ENCODE measurements around the gene DYNLL2.
"Not testable (repeated sequence)": the region's sequence is repeated elsewhere in the genome, so short reads cannot be mapped to it uniquely, and the experiment has no call there.

Gene DYNLL2

GRCh38 chr17:58082870-58083490 lies at the start of gene DYNLL2:
TSS of gene DYNLL2 (plus strand) at chr17:58083419. CDS start at chr17:58087091, 3,672 bp downstream.
- DNase-seq, result peak; percentile 91

DNA sequence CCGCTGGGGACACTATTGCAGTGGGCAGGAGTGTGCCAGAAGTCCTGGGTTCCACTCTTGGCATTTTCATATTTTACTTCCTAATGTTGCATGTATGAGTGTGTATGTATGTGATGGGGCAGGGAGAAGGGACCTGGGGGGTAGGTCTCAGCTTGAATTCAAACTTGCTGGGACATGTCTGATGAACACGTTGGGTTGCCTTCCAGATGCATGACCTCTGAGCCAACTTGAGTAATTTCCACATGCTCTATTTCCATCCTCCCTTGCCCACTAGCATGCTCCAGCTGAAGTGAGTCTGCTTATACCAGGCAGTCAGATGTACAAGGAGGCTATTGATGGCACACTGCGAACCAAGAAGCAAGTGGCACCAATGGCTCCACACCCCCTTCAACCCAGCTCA lies 43.2 kb upstream of the DYNLL2 start:
- no peak for DNase-seq

- no peak for DNase-seq
These were observed 42.8 kb upstream of the DYNLL2 start for GRCh38 chr17:58040386-58040785.

DNA sequence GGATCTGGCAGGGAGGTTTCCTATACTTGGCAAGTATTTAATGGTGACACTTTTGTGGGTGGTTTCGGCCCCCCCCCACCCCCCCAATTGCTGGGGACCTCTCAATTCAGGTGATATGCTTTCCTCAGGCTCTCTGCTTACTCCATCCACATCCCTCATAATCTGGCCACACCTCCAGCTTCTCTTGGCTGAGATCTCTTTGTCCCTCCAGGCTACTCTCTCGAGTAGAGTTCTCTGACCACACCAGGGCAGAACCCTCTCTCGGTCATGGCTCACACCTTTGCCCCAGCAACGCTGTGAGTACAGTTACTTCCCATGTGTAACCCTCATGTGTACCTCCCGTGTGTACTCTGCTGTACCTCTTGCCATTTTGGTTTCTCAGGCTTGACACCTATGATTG lies 42.1 kb upstream of the DYNLL2 start:
- no peak for DNase-seq

DNA sequence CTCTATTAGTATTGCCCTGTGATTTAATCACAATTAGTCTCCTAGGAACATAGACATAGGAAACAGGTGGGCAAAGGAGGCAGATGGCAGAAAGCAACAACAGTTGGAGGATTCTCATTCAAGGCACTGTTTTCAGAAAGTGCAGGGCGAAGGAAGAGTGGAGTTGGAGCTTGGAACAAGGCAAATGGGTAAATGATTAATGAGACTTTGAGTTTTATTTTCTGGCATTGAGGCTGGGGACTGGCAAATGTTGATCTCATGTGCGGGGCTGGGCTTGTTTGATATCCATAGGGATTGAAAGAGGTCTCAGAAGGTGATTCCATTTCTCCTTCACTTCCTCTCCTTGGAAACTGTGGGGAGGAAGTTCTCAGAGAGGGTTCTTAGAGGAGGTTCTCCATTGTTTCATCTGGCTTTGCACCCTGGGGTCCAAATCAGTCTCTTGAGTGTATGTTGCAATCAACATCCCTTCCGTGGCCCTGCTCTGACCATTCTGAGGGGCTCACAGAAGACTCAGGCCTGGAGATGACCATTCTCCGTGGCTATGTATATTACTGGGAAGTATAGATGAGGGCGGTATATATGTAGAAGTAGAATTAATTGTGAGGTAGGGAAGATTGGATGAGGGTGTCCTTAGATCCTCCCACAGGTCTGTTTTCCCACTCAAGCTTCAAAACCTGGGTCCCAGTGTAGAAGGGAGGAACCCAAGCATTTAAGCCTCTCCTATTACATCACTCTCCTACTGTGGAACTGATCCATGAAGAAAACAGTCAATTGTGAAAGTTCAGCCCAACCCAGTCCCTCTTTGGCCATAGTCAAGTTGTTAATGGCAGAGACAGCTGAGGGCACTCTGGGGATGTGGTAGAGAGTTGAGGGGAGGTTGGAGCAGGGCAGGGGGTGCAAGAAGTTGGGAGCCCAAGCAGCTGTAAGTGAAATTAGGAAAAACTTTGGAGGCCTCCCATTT lies 39.7 kb upstream of the DYNLL2 start:
- DNase-seq, result no peak

DNA sequence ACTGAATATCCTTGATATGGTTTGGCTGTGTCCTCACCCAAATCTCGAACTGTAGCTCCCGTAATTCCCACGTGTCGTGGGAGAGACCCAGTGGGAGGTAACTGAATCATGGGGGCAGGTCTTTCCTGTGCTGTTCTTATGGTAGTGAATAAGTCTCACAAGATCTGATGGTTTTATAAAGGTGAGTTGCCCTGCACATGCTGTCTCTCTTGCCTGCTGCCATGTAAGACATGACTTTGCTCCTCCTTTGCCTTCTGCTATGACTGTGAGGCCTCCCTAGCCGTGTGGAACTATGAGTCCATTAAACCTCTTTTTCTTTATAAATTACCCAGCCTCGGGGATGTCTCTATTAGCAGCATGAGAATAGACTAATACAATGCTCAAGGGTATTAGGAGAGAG lies 39.0 kb upstream of the DYNLL2 start:
- not testable (repeated sequence) for DNase-seq

DNA sequence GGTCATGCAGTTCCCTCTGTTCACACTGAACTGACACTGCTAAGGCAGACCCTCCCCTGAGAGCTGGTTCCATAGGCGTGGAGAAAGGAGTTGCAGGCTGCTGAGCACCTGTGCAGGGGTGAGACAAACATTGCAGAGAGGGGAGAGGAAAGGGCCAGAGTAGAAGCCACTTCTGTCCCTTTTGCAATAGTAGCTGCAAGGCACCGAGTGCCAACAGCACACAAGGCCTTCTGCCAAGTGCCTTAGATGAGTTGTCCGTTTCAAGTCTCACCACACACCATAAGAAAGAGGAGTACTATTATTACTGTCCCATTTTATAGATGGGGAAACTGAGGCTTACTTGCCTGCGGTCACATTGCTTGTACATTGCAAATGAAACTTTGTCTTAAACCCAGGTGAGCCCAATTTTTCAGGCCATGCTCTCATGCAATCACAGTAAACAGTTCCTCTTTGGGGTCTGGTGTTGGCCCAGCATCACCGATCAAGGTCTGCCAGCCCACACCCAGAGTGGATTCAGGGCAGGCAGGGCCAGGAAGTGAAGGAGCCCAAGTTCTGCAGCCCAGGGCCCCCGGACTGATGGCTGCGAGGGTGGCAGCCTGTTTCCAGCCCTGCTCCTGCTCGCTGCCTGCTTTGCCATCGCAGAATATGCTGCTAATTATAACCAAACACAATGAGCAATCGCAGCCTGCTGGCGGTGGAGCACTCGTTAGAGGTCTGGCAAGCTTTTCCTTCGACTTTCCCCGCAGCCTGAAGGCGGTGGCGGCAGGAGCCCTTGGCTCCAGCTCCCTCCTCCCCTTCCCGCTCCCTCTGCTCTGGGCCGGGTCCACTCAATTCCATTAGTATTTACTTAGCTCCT lies 36.8 kb upstream of the DYNLL2 start:
- DNase-seq, result no peak

GRCh38 chr17:58047376-58048150 lies 35.7 kb upstream of the DYNLL2 start:
- no peak for DNase-seq

DNA sequence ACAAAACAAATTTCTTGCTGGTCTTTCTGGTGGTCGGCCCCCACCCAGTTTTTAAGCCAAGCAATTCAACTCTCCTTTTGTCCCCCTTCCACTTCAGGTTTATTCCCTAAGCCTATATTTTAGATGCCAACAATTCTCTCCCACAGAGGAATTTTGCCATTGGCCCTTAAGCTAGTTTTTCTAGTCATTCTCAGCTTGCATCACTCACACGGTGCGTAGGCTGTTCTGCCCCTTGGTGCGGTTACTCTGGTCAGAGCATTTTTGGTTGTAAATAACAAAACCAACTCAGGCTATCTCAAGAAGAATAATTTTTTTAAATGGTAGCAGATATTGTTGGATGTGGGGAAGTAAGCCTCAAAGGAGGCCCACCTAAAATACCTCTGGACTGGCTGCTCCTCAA lies 33.7 kb upstream of the DYNLL2 start:
- DNase-seq, result no peak

DNA sequence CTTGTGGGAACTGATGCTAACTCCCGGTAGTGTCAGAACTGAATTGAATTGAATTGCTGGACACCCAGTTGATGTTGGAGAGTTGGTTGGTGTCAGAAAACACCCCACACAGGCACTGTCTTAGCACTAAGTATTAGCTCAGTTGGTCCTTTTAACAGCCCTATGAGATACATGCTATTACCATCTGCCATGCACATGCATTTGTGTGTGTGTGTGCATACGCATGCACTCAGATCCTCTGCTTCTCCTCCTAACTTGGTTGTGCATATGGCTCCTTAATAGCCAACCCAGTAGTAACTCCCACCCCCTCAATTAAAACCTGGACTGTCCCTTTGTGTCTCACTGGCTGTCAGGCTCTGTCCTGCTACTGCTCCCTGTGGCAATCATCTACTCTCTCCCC lies 32.3 kb upstream of the DYNLL2 start:
- DNase-seq, result no peak

DNA sequence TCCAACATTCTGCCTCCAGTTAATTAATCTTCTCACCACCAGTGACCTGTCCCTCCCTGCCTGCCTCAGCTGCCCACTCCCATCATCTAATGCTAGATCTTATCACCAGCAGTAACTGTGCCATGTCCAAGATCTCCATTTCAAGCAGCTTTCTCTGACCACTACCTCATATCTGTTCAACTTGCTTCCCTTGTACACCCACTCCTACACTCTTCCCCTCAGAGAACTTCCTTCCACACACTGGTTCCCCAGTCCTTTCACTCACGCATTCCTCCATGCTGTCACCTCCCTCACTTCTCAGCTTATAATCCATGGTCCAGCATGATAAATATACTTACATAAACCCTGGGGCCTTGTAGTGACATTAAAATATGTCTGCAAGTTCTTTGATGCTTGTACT lies 31.8 kb upstream of the DYNLL2 start:
- no peak for DNase-seq

- DNase-seq, result no peak
These were observed 30.8 kb upstream of the DYNLL2 start for GRCh38 chr17:58052407-58052806.

DNA sequence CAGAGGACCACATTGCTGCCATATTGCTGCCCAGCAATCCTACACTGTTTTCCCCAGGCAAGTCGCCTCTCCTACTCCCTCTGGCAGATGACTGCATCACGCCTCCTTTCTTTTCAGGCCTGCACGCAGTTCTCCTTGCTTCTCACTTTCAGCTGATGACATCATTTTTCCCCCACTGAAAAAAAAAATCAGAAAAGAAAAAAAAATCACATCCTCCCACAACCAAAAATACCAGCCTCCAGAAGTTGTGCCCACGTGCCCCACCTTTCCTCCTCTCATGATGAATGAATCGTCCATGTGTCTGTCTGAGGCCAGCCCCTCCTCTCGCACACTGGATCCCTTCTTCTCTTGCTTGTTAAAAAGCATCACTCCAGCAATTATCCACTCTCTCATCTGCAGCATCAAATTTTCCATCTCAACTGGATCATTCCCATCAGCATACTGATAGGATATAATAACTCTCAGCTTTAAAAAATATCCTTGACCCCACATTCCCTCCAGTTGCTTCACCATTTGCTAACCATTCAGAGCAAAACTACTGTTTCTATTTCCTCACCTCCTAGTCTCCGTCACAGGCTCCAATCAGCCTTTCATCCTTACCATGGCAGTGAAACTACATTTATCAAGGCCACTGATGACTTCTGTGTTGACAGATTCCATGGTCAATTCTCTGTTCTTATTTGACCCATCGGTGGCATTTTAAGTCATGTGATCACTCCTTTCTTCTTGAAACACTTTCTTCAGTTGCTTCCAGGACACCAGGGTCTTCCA lies 30.1 kb upstream of the DYNLL2 start:
- peak; percentile 3 for DNase-seq

- DNase-seq, result no peak
These were observed 28.6 kb upstream of the DYNLL2 start for GRCh38 chr17:58054641-58055040.

DNA sequence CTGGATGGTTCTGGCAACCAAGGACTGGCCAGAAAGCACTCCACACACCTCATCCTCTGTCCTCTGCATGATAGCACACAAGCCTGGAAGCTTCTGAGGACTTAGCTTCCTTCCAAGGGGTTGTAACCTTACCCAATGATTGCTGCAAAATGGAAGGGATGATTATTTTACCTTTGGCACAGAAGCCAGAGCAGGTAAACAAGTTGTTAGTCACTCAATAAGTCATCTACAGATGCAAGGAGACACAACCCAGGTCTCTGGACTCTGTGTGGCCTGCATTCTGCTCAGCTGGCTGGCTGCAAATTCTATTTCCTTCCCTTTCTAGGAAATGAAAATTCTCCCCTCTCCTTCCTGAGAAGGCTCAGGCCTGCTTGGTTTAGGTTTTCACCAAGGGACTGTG lies 26.7 kb upstream of the DYNLL2 start:
- no peak for DNase-seq

GRCh38 chr17:58059141-58059540 lies 24.1 kb upstream of the DYNLL2 start:
- no peak for DNase-seq

- DNase-seq, result no peak
These were observed 22.5 kb upstream of the DYNLL2 start for GRCh38 chr17:58060596-58061191.

- no peak for DNase-seq
These were observed 21.5 kb upstream of the DYNLL2 start for GRCh38 chr17:58061672-58062071.

GRCh38 chr17:58065238-58065637 lies 18.0 kb upstream of the DYNLL2 start:
- no peak for DNase-seq

- no peak for DNase-seq
These were observed 16.8 kb upstream of the DYNLL2 start for GRCh38 chr17:58066401-58066800.

DNA sequence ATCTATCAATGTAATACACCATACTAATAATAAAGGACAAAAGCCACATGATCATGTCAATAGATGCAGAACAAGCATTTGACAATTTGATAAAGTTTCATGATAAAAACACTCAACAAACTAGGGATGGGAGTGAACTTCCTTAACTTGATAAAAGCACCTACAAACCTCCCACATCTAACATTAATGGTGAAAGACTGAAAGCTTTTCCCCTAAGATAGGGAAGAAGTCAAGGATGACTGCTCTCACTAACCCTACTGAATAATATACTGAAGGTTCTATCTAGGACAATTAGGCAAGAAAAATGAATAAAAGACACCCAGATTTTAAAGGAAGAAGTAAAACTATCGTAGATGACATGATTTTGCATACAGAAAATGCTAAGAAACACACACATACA lies 10.4 kb upstream of the DYNLL2 start:
- DNase-seq, result no peak
